GM19240 (cell line): ENCODE data around the gene PPP2R2D.
"Not testable (repeated sequence)": the region's sequence is repeated elsewhere in the genome, so short reads cannot be mapped to it uniquely, and the experiment has no call there.

Experiments
- DNase-seq: peaks from one replicate; pipeline ENCODE4 v3.0.0; 2011; ENCODE audit warnings: low spot score; ENCODE audit not compliant: insufficient read length

Gene PPP2R2D

DNA sequence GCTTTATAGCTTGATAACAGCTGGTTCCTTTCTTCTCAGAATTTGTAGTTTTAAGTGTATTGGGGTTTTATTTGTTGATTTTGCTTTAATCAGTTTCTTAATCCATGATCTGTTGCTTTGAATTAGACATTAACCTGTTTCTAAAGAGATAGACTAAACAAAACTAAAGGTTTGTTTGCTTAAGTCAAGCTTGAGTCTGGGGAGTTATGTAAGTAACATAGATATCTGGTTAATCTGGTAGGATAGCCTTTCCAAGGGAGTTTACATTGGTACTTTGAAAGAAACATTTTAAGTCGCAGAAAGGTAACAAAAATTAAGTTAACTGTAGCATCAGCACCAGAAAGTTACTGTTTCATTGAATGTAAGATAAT is 5.4 kb downstream of the PPP2R2D start:
- no peak for DNase-seq

DNA sequence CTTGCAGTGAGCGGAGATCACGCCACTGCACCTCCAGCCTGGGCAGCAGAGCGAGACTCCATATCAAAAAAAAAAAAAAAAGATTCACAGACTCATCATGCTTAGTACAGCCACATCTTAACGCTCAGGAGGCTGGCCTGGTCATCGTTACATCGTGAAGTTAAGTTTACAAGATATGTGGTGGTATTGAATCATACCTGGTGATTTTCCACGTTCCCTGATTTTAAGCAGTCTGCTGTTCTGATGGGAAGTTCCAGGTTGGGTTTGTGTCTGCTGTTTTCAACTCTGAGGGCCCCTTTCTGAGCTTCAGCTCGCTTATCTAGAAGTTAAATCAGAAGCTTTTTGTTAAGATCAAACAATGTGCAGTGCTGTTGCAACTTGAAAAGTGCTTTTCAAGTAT is 6.9 kb downstream of the PPP2R2D start:
- no peak for DNase-seq

GRCh38 chr10:131908151-131908550 is 7.3 kb downstream of the PPP2R2D start:
- no peak for DNase-seq

GRCh38 chr10:131909014-131909808 is 8.4 kb downstream of the PPP2R2D start:
- no peak for DNase-seq

DNA sequence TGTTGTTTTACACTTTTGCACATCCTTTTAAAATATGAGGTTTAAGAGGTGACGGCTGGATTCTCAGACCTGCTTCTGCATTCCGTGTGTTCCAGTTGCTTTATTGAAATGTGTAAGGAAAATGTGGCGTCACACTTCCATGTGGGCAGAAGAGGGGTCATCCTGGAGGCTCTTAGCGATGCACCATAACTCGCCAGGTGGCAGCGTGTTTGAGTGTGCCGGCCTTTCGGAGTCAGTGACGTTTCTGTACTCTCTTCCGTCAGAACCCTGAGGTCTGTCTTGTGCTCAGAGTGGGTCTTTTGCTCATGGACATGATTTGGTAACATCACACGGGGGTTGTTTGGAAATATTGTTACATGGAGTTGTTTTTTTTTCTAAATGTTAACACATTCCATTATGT is 9.1 kb downstream of the PPP2R2D start:
- no peak for DNase-seq

DNA sequence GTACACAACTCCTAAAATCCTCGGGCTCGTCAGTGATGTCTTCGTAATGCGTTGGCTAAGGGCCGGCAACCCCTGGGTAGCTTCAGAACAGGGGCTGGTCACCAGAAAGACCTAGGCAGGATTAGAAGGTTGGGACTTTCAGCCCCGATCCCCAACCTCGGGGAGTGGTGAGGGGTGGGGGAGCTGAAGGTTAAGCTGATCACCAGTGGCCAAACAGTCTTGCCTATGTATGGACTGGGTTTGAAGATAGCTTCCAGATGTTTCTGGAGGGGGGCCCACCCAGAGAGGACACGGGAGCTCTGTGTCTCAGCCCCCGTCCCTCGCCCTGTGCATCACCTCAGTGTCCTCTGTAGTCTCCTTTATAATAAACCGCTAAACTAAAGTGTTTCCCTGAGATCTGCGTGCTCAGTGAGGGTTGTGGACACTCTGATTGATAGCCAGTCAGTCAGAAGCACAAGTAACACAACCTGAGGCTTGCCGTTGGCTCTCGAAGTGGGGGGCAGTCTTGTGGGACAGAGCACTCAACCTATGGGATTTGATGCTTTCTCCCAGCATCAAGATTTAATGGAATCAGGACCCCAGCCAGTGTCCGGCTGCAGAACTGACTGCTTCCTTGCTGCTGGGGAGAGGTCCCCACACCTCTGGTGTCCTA is 10.0 kb downstream of the PPP2R2D start:
- no peak for DNase-seq

- no peak for DNase-seq
Observed at GRCh38 chr10:131911451-131911850, 10.6 kb downstream of the PPP2R2D start.

GRCh38 chr10:131912620-131913019 is 11.8 kb downstream of the PPP2R2D start:
- no peak for DNase-seq

DNA sequence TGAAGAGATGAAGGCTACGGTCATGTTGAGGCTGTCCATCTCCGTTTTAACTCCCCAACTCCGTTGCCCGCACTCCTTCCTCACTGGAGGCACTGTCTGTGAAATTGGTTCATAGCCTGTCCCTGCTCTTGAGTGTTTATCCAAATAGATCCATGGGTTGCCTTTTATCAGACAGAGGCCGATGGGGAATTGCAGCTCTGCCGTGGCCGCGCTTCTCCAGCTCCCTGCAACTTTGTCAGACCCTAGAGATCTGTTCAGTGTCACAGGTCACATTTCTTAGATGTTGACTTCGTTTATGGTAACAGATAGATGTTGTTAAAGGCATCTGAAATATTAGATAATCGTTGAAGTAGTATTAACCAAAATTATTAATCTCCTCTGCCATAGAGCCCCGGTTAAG is 14.7 kb downstream of the PPP2R2D start:
- no peak for DNase-seq

DNA sequence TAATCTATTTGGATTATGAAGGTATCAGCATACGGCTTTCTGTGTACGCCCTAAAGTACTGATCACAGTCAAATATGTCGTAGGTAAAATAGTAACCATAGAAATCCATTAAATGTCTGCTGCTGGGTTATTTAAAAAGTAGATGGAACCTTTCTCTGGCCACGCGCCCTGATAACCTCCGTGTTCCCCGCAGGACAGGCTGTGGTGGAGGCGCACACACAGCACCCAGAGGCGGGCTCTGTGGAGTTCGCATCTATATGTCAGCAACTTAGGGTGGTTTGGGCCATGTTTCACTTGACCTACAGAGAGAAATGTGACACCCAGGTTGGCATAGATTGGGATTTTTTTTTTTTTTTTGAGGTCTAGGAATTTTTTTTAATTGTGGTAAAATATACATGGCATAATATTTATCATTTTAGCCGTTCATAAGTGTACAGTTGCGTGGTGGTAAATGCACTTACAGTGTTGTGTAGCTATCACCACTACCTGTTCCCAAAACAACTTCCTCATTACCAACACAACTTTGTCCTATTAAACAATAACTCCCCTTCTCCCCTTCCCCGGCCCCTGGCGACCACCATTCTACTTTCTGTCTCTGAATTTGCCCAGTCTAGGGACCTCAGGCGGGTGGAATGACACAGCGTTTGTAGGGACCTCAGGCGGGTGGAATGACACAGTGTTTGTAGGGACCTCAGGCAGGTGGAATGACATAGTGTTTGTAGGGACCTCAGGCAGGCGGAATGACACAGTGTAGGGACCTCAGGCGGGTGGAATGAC is 15.4 kb downstream of the PPP2R2D start:
- no peak for DNase-seq

DNA sequence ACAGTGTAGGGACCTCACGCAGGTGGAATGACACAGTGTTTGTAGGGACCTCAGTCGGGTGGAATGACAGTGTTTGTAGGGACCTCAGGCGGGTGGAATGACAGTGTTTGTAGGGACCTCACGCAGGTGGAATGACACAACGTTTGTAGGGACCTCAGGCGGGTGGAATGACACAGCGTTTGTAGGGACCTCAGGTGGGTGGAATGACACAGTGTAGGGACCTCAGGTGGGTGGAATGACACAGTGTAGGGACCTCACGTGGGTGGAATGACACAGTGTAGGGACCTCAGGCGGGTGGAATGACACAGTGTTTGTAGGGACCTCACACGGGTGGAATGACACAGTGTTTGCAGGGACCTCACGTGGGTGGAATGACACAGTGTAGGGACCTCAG is 16.0 kb downstream of the PPP2R2D start:
- not testable (repeated sequence) for DNase-seq

- not testable (repeated sequence) for DNase-seq
Observed at GRCh38 chr10:131917496-131917895, 16.7 kb downstream of the PPP2R2D start.

DNA sequence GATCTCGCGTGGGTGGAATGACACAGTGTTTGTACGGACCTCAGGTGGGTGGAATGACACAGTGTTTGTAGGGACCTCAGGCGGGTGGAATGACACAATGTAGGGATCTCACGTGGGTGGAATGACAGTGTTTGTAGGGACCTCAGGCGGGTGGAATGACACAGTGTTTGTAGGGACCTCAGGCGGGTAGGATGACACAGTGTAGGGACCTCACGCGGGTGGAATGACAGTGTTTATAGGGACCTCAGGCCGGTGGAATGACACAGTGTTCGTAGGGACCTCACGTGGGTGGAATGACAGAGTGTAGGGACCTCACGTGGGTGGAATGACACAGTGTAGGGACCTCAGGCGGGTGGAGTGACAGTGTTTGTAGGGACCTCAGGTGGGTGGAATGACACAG is 18.7 kb downstream of the PPP2R2D start:
- DNase-seq: not testable (repeated sequence)

GRCh38 chr10:131920151-131920550 is 19.3 kb downstream of the PPP2R2D start:
- DNase-seq: no peak

- no peak for DNase-seq
Observed at GRCh38 chr10:131920693-131921092, 19.9 kb downstream of the PPP2R2D start.

DNA sequence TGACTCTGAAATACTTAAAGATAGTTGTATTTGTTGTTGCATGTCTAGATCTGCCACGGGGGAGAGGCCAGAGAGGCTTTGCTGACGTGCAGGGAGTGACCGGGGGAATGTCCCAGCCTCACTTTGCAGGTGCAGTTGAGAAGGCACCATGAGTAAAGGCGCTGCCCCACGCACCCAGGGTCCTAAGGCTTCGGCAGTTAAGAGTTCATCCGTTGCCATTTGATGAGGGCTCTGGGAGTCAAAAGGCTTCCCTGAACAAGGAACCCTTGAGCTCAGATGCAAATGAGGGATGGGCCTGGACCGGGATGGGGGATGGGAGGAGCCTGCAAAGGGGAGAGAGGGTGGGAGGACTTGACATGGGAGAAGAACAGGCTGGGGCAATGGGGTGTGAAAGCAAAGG is 20.4 kb downstream of the PPP2R2D start:
- no peak for DNase-seq

- DNase-seq: no peak
Observed at GRCh38 chr10:131923038-131923756, 22.4 kb downstream of the PPP2R2D start.

DNA sequence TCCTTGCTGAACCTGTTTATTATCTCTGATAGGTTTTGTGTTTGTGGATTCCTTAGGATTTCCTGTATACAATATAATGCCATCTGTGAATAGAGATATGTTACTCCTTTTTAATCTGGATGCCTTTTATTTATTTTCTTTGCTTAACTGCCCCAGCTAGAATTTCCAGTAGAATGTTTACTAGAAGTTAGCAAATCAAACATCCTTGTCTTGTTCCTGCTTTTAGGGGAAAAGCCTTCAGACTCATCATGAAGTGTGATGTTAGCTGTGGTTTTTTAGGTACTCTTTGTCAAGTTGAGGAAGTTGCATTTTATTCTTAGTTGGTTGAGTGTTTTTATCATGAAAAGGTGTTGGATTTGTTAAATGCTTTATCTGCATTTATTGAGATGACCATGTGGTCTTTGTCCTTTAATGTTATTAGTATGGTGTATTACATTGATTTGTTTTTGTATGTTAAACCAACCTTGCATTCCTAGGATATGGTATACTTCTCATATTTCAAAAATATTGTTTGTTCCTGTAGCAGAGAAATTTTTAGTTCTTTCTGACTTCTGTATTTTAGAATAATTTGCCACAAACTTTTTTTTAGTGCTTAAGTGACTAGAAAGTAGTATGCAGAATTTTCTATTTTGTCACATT is 24.3 kb downstream of the PPP2R2D start:
- DNase-seq: no peak

DNA sequence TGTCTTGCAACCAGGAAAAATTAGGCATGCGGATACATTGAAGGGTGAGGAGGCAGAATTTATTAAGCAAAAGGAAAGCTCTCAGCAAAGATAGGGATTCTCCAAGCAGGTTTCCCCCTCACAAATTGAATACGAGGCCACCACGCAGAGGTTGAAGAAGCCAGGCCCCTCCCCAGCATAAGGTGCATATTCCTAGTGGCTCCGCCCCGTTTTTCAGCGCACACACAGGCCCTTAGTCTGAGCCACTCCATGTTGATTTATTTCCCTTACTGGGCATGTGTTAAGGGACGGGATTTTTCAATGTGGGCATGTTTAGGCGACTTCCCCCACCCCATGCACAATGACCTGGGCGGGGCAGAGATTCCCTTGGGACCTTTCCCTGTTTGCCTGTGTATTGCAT is 24.9 kb downstream of the PPP2R2D start:
- DNase-seq: no peak

- no peak for DNase-seq
Observed at GRCh38 chr10:131926253-131926652, 25.4 kb downstream of the PPP2R2D start.
